GM18505 (cell line): ENCODE results near the gene SERTAD1.
"Not testable (repeated sequence)": the region's sequence is repeated elsewhere in the genome, so short reads cannot be mapped to it uniquely, and the experiment has no call there.

Experiments
- ATAC-seq: cut with Tn5 transposase; IDR thresholded peaks from one replicate; pipeline ENCODE4 v1.9.1; 2021; ENCODE audit not compliant: unreplicated experiment
- POLR2A ChIP-seq: IDR thresholded peaks from 4 replicates; pipeline ENCODE4 v1.6.1; 2011; ENCODE audit warnings: borderline replicate concordance; ENCODE audit not compliant: insufficient read depth, insufficient read length; ENCODE audit errors: extremely low read depth

Gene SERTAD1

DNA sequence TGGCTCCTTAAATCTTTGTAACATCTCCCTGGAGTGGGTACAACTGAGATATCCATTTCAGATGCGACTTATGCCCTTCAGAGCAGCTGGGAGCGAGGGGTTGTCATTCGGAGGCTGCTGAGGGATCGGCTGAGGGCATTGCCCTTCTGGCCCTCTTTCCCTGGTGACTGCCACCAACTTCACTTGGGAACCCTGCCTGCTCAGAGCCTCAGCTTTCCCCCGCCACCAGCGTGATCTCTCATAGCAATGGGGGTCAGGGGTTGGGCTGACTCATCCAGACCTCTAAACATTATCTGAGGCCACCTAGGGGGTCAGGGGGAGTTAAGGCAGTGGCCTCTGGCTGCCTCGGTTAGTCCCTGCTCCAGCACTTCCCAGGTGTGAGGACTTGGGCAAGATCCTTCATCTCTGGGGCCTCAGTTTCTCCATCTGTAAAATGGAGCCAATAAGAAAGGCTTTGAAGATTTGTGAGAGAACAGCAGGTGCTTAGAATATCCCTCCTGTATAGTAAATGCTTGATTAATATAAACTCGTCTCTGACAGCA, 13.8 kb downstream of the SERTAD1 start:
- ATAC-seq = no peak
- TF ChIP-seq POLR2A = no peak

DNA sequence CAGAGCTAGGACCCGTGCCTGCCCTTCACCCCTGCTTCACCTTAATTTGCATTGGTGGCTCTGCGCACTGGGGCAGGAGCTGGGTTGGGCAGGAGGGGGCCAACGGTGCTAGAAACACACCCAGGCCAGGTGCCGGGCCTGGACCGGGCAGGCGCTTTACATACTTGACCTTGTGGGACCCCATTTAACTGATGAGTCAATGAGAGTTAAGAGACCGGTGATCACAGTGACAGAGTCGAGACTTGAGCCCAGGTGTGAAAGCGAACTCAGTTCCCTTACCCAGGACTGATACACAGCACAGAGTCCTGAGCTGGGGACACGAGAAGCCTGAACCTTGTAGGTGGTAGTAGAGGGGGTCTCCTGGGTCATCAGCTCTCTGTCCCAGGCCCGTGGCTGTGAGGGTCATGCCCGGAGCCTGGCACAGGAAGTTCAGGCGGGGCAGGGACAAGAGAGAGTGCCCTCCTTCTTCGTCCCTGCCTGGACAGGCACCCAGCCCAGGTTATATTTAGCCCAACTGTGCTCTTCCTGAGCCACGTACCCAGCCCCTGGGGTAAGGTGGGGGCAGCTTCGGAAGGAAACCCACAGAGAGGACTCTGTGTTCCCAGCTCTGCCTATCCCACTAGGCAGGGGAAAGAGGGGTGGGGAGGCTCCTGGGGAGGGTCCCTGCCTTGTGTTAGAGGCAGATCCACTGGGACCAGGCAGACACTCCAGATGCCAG, 14.5 kb downstream of the SERTAD1 start:
- TF ChIP-seq POLR2A = peak; percentile 18
- no peak for ATAC-seq

DNA sequence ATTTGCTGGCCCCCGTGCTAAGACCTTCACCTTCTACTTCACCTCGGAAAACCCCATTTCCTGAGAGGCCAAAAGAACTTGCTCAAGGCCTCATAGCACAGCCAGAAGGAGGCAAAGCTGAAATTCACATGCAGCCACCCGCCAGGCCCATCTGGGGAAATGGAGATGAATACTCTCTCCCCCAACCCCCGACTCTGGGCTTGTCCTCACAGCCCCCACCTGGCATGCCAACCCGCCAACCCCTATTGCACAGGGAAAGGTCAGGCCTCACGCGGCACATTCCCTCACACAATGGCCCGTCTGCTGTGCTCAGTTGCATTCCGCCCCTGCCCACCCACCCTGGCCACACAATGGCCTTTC, 15.8 kb downstream of the SERTAD1 start:
- ATAC-seq = no peak

DNA sequence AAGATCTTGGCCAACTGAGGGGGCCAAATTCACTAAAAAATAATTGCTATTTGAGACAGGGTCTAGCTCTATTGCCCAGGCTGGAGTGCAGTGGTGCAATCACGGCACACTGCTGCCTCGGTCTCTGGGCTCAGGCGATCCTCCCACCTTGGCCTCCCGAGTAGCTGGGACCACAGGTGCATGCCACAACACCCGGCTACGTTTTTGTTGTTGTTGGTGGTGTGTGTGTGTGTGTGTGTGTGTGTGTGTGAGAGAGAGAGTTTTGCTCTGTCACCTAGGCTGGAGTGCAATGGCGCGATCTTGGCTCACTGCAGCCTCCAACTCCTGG, 17.2 kb downstream of the SERTAD1 start:
- ATAC-seq = not testable (repeated sequence)

More for the DNA sequence above, 15.8 kb downstream of the SERTAD1 start:
- no peak for TF ChIP-seq POLR2A

DNA sequence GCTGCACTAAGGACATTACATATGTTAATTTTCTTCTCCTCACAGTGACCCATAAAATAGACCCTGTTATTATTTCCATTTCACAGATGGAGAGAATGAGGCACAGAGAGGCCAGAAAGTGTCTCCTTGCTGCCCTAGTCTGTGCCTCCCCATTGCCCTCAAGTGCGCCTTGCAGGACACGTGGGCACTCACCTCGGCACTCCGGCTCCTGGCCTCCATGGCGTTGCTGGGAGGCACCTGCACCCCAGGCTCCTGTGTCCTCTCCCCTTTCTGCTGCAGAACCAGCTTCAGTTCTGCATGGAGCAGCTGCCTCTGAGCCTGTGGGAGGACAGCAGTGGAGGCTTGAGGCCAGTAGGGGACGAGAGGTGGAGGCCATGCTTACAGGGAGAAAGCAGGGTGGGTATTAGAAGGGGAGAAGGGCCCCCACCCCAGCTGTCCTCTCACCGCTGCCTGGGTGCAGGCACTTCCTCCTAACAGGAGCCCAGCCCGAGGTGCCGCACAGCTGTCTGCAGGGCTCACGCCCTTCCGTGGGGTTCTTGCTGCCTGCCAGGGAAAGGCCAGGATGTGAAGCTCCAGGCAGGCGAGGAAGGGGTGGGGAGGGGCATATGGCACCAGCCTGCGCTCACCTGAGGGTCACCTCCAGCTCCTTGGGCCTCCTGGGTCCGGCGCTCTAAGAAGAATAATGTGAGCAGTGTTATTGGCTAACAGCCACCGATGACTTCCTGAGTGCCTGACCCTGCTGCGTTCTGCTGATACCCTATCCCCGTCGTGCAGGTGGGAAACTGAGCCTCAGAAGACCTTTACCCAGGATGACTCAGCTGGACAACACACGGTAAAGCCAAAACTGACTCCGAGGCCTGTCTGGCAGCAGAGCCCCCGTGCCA, 17.8 kb downstream of the SERTAD1 start:
- no peak for ATAC-seq
- TF ChIP-seq POLR2A = no peak

DNA sequence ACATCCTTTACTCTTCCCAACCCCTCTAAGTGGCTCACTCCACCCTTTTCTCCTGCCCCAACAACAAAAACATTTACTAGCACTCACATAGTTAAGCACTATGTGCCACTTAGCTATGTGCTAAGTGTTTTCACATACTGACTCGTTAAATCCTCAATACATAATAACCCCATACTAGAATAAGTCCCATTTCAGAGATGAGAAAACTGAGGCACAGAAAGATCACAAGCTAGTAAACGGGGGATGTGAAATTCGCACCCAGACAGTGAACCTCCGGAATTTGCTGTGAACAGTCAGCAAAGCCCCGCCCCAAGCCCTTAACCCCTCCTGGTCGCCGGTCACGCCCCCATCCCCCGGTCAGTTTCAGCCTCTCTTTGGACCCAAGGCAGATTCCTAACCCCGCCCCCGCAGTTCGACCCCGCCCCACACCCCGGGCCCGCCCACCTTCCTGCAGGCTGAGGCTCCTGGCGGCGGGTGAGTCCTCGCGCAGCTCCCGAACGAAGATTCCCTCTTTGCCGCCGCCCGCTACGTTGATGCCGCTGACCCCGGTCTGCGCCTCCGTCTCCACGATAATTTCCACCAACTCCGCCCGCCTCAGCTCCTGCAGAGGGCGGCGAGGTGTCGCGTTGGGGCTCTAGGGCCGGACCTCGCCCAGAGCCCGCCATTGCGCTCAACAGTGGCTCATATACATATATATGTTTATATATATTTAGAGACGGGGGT, 22.4 kb downstream of the SERTAD1 start:
- peak; percentile 70 for ATAC-seq

DNA sequence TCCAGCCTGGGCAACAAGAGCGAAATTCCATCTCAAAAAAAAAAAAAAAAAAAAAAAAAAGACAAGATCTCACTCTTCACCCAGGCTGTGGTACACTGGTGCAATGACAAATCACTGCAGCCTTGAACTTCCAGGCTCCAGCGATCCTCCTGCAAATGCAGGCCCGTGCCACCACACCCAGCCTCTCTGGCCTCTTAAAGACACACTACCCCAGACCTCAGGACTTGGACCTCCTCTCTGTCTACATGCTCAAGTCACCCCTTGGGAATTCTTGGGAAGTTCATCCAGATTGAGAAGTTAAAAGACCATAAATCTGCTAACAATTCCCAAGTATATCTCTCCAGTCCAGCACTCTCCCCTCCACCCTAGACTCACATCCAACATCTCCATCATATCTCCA, 25.2 kb downstream of the SERTAD1 start:
- ATAC-seq = no peak
- TF ChIP-seq POLR2A = no peak

More for the DNA sequence above, 22.4 kb downstream of the SERTAD1 start:
- TF ChIP-seq POLR2A = no peak

DNA sequence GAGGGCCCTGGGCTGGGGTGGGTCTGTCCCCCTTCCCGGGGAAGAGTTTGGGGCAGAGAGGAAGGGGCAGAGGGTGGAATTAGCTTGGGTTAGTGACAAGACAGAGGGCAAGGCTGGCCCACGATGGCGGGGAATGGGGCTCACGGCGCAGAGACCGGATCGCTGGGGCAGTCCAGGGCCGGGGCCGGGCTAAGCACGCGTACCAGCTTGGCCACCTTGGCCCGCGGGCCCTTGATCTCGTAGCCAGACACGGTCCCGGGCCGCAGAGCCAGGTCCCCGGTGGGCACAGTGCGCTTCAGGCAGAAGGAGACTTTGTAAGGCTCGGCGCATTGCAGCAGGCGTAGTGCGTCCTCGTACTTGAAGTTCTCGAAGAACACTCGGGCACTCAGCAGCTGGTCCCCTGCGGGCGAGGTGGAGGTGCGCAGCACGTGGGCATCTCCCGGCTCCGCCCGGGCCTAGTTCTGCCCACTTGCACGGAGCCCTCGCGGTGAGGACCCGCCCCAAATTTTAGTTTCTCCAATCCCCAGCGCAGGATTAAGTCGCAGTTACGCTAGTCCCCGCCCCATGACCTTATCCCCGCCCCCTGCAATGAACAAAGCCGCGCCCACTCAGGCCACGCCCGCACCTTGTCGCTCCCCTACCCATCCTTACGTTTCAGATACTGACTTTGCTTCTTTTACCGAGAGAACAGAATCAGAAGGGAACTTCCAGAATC, 27.2 kb downstream of the SERTAD1 start:
- no peak for TF ChIP-seq POLR2A
- no peak for ATAC-seq

DNA sequence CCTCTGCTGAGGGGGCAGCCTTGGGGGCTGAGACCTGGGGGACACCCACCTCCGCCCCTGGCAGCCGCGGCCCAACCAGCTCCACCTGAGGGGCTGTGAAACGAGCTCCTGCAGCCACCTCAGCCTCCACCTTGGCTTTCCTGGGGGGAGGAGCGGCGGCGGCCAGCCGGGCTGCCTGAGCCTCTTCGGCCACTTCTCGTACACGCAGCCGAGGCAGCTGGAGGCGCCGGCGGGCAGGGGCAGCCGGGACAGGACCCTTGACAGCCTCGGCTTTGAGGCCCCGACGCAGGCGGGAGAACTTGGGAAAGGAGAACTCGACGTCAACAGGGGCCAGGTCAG, 28.3 kb downstream of the SERTAD1 start:
- no peak for ATAC-seq
- no peak for TF ChIP-seq POLR2A

DNA sequence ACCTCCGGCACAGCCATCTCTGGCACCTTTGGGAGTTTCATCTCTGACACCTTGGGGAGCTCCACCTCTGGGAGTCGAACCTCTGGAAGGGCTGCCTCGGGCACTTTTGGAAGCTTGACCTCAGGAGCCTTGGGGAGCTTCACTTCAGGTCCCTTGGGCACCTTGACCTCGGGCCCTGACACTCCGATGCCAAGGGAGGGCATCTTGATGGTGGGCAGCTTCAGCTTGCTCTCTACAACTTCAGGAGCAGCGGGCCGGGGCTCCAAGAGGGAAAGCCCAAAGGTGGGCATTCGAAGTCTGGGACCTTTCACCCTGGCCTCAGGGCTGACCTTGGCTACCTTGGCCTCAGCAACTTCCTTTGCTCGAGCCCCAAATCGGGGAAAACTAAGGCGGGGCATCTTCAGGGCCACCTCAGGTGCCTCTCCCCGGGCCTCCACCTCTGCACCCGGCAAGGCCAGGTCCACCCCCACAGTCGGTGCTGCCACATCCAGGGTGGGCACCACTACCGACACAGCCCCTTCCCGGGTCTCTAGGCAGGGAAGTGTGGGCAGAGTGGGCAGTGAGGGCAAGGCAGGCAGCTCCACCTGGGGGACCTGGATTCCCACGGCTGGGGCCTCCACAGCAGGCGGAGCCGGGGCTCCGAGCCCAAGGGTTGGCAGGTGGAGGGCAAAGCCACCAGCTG, 28.8 kb downstream of the SERTAD1 start:
- no peak for TF ChIP-seq POLR2A
- no peak for ATAC-seq

DNA sequence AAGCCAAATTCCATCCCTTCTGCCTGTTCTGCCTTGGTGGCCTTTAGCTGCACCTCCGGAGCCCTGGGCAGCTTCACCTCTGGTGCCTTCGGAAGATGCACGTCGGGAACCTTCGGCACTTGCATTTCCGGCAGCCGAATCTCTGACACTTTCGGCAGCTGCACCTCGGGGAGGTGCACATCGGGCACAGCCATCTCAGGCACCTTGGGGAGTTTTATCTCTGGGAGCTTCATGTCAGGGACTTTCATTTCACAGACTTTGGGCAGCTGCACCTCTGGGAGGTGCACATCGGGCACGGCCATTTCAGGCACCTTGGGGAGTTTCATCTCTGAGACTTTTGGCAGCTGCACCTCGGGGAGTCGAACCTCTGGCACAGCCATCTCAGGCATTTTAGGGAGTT, 29.8 kb downstream of the SERTAD1 start:
- ATAC-seq = no peak
- TF ChIP-seq POLR2A = no peak

DNA sequence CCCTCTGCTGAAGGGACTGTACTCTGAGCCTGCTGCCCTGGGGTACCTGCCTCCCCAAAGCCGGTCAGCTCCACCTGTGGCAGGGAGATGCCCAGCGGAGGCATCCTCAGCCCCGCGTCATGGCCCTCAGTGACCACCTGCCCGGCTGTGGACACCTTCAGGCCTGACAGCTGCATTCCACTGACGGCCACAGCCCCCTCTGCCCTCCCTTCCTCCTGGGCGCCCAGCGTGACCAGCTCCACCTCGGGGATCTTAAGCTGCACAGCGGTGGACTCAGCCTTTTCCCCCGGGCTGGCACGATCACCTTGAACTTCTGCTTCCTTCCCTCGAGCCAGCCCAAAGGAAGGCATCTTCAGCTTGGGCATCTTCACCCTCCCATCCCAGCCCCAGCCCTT, 31.0 kb downstream of the SERTAD1 start:
- no peak for ATAC-seq
- no peak for TF ChIP-seq POLR2A
